Breast epithelium (tissue), 4 donors: Measurements from ENCODE around the gene CACNG8. TPM values are rescaled to one million over a fixed set of nuclear protein-coding genes. Genes with fewer than 3 reads are reported as not detected.

ENCODE experiments used
- DNase-seq, 2 donors: peaks; one replicate each; pipeline ENCODE4 v3.0.0-alpha.2; 2019; ENCODE audit warnings: low spot score in 2 of 2
- H3K27ac ChIP-seq, 2 donors: fragments of 200-600 bp; sonication (generic) in 1 of 2; one replicate each; pipeline ENCODE4 v1.5.1; 2016 to 2019; ENCODE audit warnings: mild to moderate bottlenecking in 1 of 2
- H3K27me3 ChIP-seq, 2 donors: fragments of 200-600 bp; sonication (generic) in 1 of 2; one replicate each; pipeline versions ENCODE4 v1.5.1 to v1.6.0; 2017 to 2019; ENCODE audit warnings: control low read depth in 1 of 2, mild to moderate bottlenecking in 1 of 2
- H3K36me3 ChIP-seq: fragments of 200-600 bp; one replicate; pipeline ENCODE4 v1.5.1; 2019
- H3K4me1 ChIP-seq, 2 donors: fragments of 200-600 bp; sonication (generic); one replicate each; pipeline ENCODE4 v1.5.1; 2016 to 2019; ENCODE audit warnings: control low read depth in 1 of 2
- H3K4me3 ChIP-seq, 3 donors: fragments of 200-600 bp; sonication (generic); 1 replicate in 2 of 3; 2 replicates in 1 of 3; pipeline ENCODE4 v1.5.1; 2016 to 2019; ENCODE audit warnings: mild to moderate bottlenecking in 3 of 3, moderate library complexity in 2 of 3
- H3K9me3 ChIP-seq, 2 donors: fragments of 200-600 bp; sonication (generic) in 1 of 2; one replicate each; pipeline ENCODE4 v1.5.1; 2016 to 2019; ENCODE audit warnings: control low read depth in 1 of 2
- POLR2A ChIP-seq: fragments of 450-650 bp; IDR thresholded peaks from one replicate; pipeline ENCODE4 v1.6.1; 2016; ENCODE audit warnings: antibody characterized with exemption, mild to moderate bottlenecking, moderate library complexity
- POLR2AphosphoS5 ChIP-seq, 3 donors: sonication (generic); formaldehyde crosslinking; IDR thresholded peaks; one replicate each; pipeline ENCODE4 v1.6.1; 2017; ENCODE audit warnings: antibody characterized with exemption in 3 of 3
- intact Hi-C: fragments of 100-400 bp; cut with DNase I; formaldehyde crosslinking; loops from one replicate; pipeline ENCODE4 v1.15.1; 2023; ENCODE audit warnings: low total_unique reads
- total RNA-seq, 3 donors: library from RNA; depleted of rRNA; stranded (reverse); fragments of >200 nt; gene quantifications; one replicate each; pipeline ENCODE4 v1.1.0, GENCODE V29; 2016
- TF ChIP-seq, protein P1 (sequence below), 3 donors: fragments of 450-650 bp; IDR thresholded peaks; one replicate each; pipeline ENCODE4 v1.5.1; 2016 to 2017; ENCODE audit warnings: antibody characterized with exemption in 3 of 3, mild to moderate bottlenecking in 3 of 3, moderate library complexity in 3 of 3

CACNG8 gene
- total RNA-seq, 3 donors from 2014 or later = under 0.01 TPM; not detected in 2

- intact Hi-C loops = no loop called here
- Histone ChIP-seq H3K36me3 (no peaks in the 10 kb centered on the region), H3K9me3 (no peaks in the 10 kb centered on the region), H3K4me1 (no peaks in the 10 kb centered on the region), H3K4me3 (no peak overlapping the region), H3K27ac (no peak overlapping the region), H3K27me3 (peaks cover 0 to 47% of the 10 kb centered on the region in 2 donors)
- TF ChIP-seq, protein P1, sequence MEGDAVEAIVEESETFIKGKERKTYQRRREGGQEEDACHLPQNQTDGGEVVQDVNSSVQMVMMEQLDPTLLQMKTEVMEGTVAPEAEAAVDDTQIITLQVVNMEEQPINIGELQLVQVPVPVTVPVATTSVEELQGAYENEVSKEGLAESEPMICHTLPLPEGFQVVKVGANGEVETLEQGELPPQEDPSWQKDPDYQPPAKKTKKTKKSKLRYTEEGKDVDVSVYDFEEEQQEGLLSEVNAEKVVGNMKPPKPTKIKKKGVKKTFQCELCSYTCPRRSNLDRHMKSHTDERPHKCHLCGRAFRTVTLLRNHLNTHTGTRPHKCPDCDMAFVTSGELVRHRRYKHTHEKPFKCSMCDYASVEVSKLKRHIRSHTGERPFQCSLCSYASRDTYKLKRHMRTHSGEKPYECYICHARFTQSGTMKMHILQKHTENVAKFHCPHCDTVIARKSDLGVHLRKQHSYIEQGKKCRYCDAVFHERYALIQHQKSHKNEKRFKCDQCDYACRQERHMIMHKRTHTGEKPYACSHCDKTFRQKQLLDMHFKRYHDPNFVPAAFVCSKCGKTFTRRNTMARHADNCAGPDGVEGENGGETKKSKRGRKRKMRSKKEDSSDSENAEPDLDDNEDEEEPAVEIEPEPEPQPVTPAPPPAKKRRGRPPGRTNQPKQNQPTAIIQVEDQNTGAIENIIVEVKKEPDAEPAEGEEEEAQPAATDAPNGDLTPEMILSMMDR (IDR thresholded peaks at IDR 0.05) = no peak
- TF ChIP-seq POLR2AphosphoS5 (IDR thresholded peaks at IDR 0.05) (no peak), POLR2A (no peak)
- DNase-seq = no peak
Observed at GRCh38 chr19:54011507-54012211, 48.9 kb downstream of the CACNG8 start.

- no peak overlapping the region for H3K4me3 ChIP-seq
- peaks cover 0 to 49% of the 10 kb centered on the region in 2 donors for H3K27me3 ChIP-seq
- DNase-seq = no peak
- TF ChIP-seq POLR2AphosphoS5 (IDR thresholded peaks at IDR 0.05) (no peak), POLR2A (no peak)
- TF ChIP-seq, protein P1 (IDR thresholded peaks at IDR 0.05) = no peak
- H3K27ac ChIP-seq = no peak overlapping the region
- no peaks in the 10 kb centered on the region for H3K9me3 ChIP-seq
- H3K4me1 ChIP-seq = no peaks in the 10 kb centered on the region
- intact Hi-C loops = no loop called here
- no peaks in the 10 kb centered on the region for H3K36me3 ChIP-seq
Observed at GRCh38 chr19:54013866-54014265, 51.1 kb downstream of the CACNG8 start.

GRCh38 chr19:54014920-54015560 is 52.3 kb downstream of the CACNG8 start:
- H3K27ac ChIP-seq = no peak overlapping the region
- no peaks in the 10 kb centered on the region for H3K9me3 ChIP-seq
- H3K36me3 ChIP-seq = no peaks in the 10 kb centered on the region
- TF ChIP-seq, protein P1 (IDR thresholded peaks at IDR 0.05) = no peak
- TF ChIP-seq POLR2AphosphoS5 (IDR thresholded peaks at IDR 0.05) (no peak), POLR2A (no peak)
- intact Hi-C loops = no loop called here
- peaks cover 0 to 47% of the 10 kb centered on the region in 2 donors for H3K27me3 ChIP-seq
- no peaks in the 10 kb centered on the region for H3K4me1 ChIP-seq
- DNase-seq = no peak
- H3K4me3 ChIP-seq = no peak overlapping the region

DNA sequence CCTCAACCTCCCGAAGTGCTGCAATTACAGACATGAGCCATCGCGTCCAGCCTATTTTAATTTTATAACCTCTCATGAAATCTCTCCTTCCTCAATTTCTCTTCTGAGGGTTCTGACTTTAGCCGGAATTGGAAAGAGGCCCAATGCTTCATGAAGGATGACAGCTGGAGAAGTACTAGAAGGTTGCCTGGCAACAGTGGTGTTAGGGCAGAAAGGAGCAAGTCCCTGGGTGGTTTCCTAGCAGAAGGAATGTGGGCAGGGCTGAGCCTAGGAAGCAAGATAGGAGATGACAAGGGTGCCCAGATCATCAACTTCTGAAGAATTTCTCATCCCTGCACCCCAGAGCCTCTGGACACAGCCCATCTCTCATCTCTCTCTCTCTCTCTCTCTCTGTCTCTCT is 54.5 kb downstream of the CACNG8 start:
- Histone ChIP-seq H3K36me3 (no peaks in the 10 kb centered on the region), H3K27ac (no peak overlapping the region), H3K4me3 (no peak overlapping the region), H3K27me3 (peaks cover 0 to 34% of the 10 kb centered on the region in 2 donors), H3K4me1 (no peaks in the 10 kb centered on the region), H3K9me3 (no peaks in the 10 kb centered on the region)
- TF ChIP-seq POLR2A = no peak
- TF ChIP-seq, protein P1 (IDR thresholded peaks at IDR 0.05) = no peak
- no peak for TF ChIP-seq POLR2AphosphoS5 (IDR thresholded peaks at IDR 0.05)
- intact Hi-C loops = no loop called here
- DNase-seq = no peak

DNA sequence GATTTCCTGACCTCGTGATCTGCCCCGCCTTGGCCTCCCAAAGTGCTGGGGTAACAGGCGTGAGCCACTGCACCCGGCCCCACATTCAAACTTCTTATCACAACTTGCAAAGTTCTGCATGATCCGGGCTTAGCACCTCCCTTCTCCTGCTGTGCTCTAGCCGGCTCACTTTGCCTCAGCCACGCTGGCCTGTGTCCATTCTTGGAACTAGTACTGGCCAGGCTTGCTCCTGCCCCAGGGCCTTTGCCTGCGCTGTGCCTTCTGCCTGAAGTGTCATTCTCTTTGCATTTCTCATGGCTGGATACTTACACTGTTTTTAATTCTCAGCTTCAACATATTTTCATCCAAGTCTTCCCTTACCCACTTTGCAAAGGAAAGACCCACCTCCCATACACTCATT is 58.6 kb downstream of the CACNG8 start:
- H3K27me3 ChIP-seq = peaks cover 0 to 8% of the 10 kb centered on the region in 2 donors
- no peak overlapping the region for H3K27ac ChIP-seq
- TF ChIP-seq POLR2A = no peak
- TF ChIP-seq, protein P1 (IDR thresholded peaks at IDR 0.05) = no peak
- TF ChIP-seq POLR2AphosphoS5 (IDR thresholded peaks at IDR 0.05) = no peak
- H3K36me3 ChIP-seq = no peaks in the 10 kb centered on the region
- no peaks in the 10 kb centered on the region for H3K9me3 ChIP-seq
- H3K4me3 ChIP-seq = no peak overlapping the region
- H3K4me1 ChIP-seq = no peaks in the 10 kb centered on the region
- no peak for DNase-seq
- intact Hi-C loops = no loop called here
